Measurements from ENCODE around the gene CTDP1. TPM values are rescaled to one million over a fixed set of nuclear protein-coding genes. Genes with fewer than 3 reads are reported as not detected.

CTDP1 gene
- total RNA-seq, 2 experiments from 2014 or later, result 44.4 to 44.6 TPM

GRCh38 chr18:79784071-79784913, 104.7 kb downstream of the CTDP1 start:
- no peak for DNase-seq
- H3K4me3 Mint-ChIP-seq, result no peak overlapping the region
- H3K9me3 Mint-ChIP-seq, result no peaks in the 10 kb centered on the region
- H3K27me3 Mint-ChIP-seq, result peaks cover 35% of the 10 kb centered on the region
- H3K4me1 Mint-ChIP-seq, result no peaks in the 10 kb centered on the region
- H3K27ac Mint-ChIP-seq, result no peak overlapping the region
- H3K36me3 Mint-ChIP-seq, result no peaks in the 10 kb centered on the region

GRCh38 chr18:79784965-79785770, 105.6 kb downstream of the CTDP1 start:
- no peak for DNase-seq
- no peak overlapping the region for H3K4me3 Mint-ChIP-seq
- H3K4me1 Mint-ChIP-seq, result no peaks in the 10 kb centered on the region
- peaks cover 42% of the 10 kb centered on the region for H3K27me3 Mint-ChIP-seq
- H3K9me3 Mint-ChIP-seq, result no peaks in the 10 kb centered on the region
- no peak overlapping the region for H3K27ac Mint-ChIP-seq
- no peaks in the 10 kb centered on the region for H3K36me3 Mint-ChIP-seq

DNA sequence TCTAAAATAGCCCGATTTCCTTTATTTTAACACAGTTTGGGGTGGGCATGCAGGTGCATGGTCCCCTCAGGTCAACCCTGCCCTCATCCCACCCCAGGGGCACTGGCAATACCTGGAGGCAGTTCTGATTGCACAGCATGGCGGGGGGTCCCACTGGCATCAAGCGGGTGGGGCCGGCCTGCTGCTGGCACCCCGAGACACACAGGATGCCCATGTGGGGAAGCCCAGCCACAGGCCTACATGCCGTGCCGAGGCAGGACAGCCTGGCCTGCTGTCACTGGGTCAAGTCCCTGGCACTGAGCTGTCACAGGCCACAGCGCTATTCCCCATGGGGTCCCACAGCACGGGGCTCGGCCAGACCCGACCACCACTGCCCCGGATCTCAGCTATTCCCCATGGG, 106.2 kb downstream of the CTDP1 start:
- Mint-ChIP-seq H3K4me3 (no peak overlapping the region), H3K27me3 (peaks cover 49% of the 10 kb centered on the region), H3K4me1 (no peaks in the 10 kb centered on the region), H3K27ac (no peak overlapping the region), H3K36me3 (no peaks in the 10 kb centered on the region), H3K9me3 (no peaks in the 10 kb centered on the region)
- DNase-seq, result no peak

DNA sequence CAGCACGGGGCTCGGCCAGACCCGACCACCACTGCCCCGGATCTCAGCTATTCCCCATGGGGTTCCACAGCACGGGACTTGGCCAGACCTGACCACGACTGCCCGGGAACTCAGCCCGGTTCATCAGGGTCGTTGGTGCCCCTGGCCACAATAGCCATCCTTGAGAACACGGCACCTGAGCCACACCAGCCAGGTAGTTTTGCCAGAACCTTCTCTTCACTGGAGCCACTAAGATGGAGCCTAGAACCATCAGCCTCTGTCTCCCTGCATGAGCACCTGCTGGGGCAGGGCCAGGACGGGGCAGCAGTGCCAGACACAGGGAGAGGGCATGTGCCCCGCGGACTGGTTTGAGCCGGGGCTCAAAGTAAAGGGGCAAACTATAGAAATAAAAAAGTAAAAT, 106.7 kb downstream of the CTDP1 start:
- H3K4me3 Mint-ChIP-seq, result no peak overlapping the region
- H3K27me3 Mint-ChIP-seq, result peaks cover 54% of the 10 kb centered on the region
- no peak for DNase-seq
- no peaks in the 10 kb centered on the region for H3K36me3 Mint-ChIP-seq
- H3K27ac Mint-ChIP-seq, result no peak overlapping the region
- H3K4me1 Mint-ChIP-seq, result peaks cover 4% of the 10 kb centered on the region
- H3K9me3 Mint-ChIP-seq, result no peaks in the 10 kb centered on the region

- H3K27ac Mint-ChIP-seq, result no peak overlapping the region
- H3K9me3 Mint-ChIP-seq, result no peaks in the 10 kb centered on the region
- no peak overlapping the region for H3K4me3 Mint-ChIP-seq
- no peaks in the 10 kb centered on the region for H3K36me3 Mint-ChIP-seq
- H3K27me3 Mint-ChIP-seq, result peaks cover 60% of the 10 kb centered on the region
- no peak for DNase-seq
- peaks cover 6% of the 10 kb centered on the region for H3K4me1 Mint-ChIP-seq
These were observed 107.4 kb downstream of the CTDP1 start for GRCh38 chr18:79786786-79787526.

DNA sequence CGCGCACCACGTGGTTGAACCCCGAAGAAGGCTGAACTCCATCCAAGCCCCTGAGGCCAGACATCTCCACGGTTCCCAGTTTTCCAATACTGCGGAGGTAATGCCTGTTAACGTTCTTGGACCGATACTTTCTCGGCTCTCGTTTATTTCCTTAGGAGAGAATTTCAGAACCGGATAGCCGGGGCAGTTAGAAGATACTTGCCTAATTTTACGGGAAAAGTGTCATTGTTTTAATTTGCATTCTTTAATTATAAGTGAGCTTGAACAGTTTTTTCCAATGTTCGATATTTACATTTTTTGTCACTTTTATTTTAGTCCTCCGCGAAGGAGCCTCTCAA, 107.9 kb downstream of the CTDP1 start:
- no peak overlapping the region for H3K4me3 Mint-ChIP-seq
- H3K9me3 Mint-ChIP-seq, result no peaks in the 10 kb centered on the region
- H3K4me1 Mint-ChIP-seq, result peaks cover 6% of the 10 kb centered on the region
- H3K27ac Mint-ChIP-seq, result no peak overlapping the region
- H3K27me3 Mint-ChIP-seq, result peaks cover 66% of the 10 kb centered on the region
- DNase-seq, result no peak
- no peaks in the 10 kb centered on the region for H3K36me3 Mint-ChIP-seq

DNA sequence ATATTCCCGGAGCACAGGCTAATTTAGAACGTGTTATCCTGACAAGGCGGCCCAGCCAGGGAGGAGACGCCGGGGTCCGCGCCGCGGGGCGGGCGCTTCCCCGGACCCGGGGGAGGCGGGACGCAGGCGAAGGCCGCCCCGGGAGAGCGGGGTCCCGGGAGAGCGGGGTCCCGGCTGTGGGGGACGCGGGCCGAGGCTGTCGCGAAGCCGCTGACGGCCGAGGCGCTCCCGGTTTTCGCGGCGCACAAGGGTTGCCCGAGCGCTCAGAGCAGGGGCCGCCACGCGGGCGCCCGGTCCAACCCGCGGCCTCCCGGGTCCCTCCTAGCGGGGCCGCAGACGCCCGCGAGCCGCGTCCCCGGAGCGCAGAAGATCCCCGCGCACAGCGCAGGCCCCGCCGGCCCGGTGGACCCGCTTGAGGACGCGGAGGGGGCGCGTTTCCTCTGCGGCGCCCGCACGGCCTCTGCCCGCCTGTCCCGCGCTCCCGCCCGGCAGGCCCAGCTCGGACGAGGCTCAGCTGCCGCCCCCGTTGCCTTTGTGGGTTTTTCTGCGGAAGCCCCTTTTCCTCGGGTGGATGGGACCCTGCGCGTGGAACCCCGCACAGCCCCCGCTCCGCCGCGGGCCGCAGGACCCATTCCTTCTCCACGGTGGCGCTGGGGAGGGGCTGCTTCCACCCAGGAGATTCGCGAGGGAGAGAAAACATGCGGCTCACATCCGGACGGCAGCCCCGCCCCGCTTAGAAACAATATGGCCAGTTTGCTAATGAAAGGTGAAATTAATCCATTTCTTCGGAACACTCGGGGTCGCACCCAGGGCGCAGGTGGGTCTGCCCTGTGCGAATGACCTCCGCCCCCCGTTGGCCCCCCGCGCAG, 108.5 kb downstream of the CTDP1 start:
- Mint-ChIP-seq H3K27me3 (peaks cover 71% of the 10 kb centered on the region), H3K27ac (no peak overlapping the region), H3K36me3 (no peaks in the 10 kb centered on the region), H3K9me3 (no peaks in the 10 kb centered on the region), H3K4me1 (peaks cover 9% of the 10 kb centered on the region), H3K4me3 (no peak overlapping the region)
- no peak for DNase-seq

DNA sequence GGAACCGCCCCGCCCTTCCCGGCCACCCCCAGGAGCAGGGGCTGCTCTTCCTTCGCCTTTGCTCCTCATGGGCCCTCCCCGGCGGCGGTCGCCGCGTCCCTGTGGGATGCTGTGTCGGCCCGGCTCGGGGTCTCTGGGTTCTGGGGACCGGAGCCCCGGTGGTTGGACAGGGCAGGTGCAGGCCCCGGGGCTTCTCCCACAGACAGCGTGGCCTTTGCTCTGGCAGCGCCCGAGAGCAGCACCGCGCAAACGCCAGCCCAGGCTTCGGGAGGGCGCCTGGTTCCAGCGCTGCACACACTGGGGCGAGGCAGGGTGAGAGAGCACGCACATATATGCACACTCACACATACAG, 109.1 kb downstream of the CTDP1 start:
- Mint-ChIP-seq H3K9me3 (no peaks in the 10 kb centered on the region), H3K27ac (no peak overlapping the region), H3K4me3 (no peak overlapping the region), H3K27me3 (peaks cover 71% of the 10 kb centered on the region), H3K36me3 (no peaks in the 10 kb centered on the region), H3K4me1 (peaks cover 9% of the 10 kb centered on the region)
- no peak for DNase-seq

GRCh38 chr18:79789091-79789891, 109.7 kb downstream of the CTDP1 start:
- Mint-ChIP-seq H3K9me3 (no peaks in the 10 kb centered on the region), H3K27me3 (peaks cover 68% of the 10 kb centered on the region), H3K27ac (no peak overlapping the region), H3K4me1 (peaks cover 9% of the 10 kb centered on the region), H3K4me3 (no peak overlapping the region), H3K36me3 (no peaks in the 10 kb centered on the region)
- DNase-seq, result no peak

GRCh38 chr18:79789901-79790890, 110.6 kb downstream of the CTDP1 start:
- DNase-seq, result no peak
- Mint-ChIP-seq H3K27ac (no peak overlapping the region), H3K4me1 (peaks cover 9% of the 10 kb centered on the region), H3K27me3 (peaks cover 62% of the 10 kb centered on the region), H3K9me3 (no peaks in the 10 kb centered on the region), H3K4me3 (no peak overlapping the region), H3K36me3 (no peaks in the 10 kb centered on the region)

DNA sequence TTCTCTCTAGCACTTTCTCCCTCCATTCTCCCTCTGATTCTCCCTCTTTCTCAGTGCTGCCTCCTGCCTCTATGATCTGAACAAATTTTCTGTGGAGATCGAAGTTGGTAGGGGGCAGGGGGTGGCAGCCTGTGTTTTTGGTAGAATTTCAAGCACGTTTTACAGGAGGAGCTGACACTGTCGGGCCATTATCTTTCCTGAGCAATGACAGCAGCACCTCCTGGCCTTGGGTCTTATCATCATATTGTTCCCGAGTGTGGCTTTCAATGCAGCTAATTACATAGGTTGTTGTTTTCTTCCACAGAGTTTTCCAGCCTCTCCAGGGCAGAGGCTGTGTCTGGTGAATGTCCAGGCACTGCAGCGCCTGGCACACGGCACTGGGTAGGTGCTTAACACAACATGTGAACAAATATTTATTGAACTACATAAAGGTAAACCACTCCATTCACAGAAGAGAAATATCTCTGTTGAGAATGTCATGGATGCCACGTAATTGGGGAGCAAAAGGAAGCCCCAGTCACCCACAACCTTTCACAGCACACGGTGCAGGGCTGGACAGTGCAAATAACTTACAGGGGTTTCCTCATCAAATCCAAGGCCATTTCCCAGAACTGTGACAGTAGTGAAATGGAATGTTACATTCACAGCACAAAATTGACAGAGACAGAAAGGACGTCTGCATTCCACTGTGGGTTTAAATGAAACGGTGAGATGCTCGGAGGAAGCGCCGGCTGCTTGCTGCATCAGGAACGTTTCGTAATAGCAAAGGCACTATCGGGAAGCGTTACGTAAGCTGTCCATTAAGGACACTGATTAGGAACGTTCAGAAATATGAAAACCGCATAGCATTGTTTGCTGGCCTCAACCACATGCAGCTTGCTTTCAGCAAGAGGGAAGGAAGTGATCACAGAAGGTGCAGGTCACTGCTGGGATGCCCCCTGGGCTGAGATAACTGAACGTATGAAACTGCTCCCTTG, 111.7 kb downstream of the CTDP1 start:
- Mint-ChIP-seq H3K4me3 (no peak overlapping the region), H3K27me3 (peaks cover 66% of the 10 kb centered on the region), H3K27ac (no peak overlapping the region), H3K4me1 (peaks cover 9% of the 10 kb centered on the region), H3K9me3 (no peaks in the 10 kb centered on the region), H3K36me3 (no peaks in the 10 kb centered on the region)
- no peak for DNase-seq
